ENCODE measurements around the gene EMCN. TPM values are rescaled to one million over a fixed set of nuclear protein-coding genes. Genes with fewer than 3 reads are reported as not detected.

EMCN gene
- total RNA-seq, 4 donors from 2014 or later, result 27.0 to 69.7 (median 44.5) TPM

GRCh38 chr4:100362366-100362765 is 155.5 kb downstream of the EMCN start:
- Histone ChIP-seq H3K36me3 (no peaks in the 10 kb centered on the region), H3K27ac (no peak overlapping the region), H3K27me3 (no peaks in the 10 kb centered on the region), H3K4me1 (peaks cover 0 to 8% of the 10 kb centered on the region in 2 donors), H3K4me3 (replicated peaks in 1 of 3) (no peak overlapping the region), H3K9me3 (no peaks in the 10 kb centered on the region)
- DNase-seq, result no peak
- TF ChIP-seq CTCF (IDR thresholded peaks at IDR 0.05) (no peak), POLR2A (IDR thresholded peaks at IDR 0.05) (no peak)
- 38 to 62% methylated on average over 1 of the region's 1 CpG for WGBS, 2 donors
- intact Hi-C loops (cut with DNase I), result no loop called here

- no peak overlapping the region for H3K4me3 ChIP-seq (replicated peaks in 1 of 3)
- DNase-seq, result no peak
- H3K36me3 ChIP-seq, result no peaks in the 10 kb centered on the region
- no peaks in the 10 kb centered on the region for H3K9me3 ChIP-seq
- 94% methylated on average over 1 of the region's 1 CpG for WGBS, 2 donors
- intact Hi-C loops (cut with DNase I), result no loop called here
- H3K4me1 ChIP-seq, result peaks cover 0 to 8% of the 10 kb centered on the region in 2 donors
- no peaks in the 10 kb centered on the region for H3K27me3 ChIP-seq
- H3K27ac ChIP-seq, result no peak overlapping the region
- TF ChIP-seq CTCF (IDR thresholded peaks at IDR 0.05) (no peak), POLR2A (IDR thresholded peaks at IDR 0.05) (no peak)
These were observed 156.5 kb downstream of the EMCN start for GRCh38 chr4:100361336-100361735.

GRCh38 chr4:100360211-100360610 is 157.6 kb downstream of the EMCN start:
- 76 to 86% methylated on average over 1 of the region's 1 CpG for WGBS, 2 donors
- TF ChIP-seq CTCF (IDR thresholded peaks at IDR 0.05) (no peak), POLR2A (IDR thresholded peaks at IDR 0.05) (no peak)

GRCh38 chr4:100359441-100359840 is 158.4 kb downstream of the EMCN start:
- DNase-seq, result no peak
- intact Hi-C loops (cut with DNase I), result no loop called here
- H3K36me3 ChIP-seq, result no peaks in the 10 kb centered on the region
- 48 to 58% methylated on average over 2 of the region's 2 CpGs for WGBS, 2 donors
- H3K27ac ChIP-seq, result no peak overlapping the region
- H3K27me3 ChIP-seq, result no peaks in the 10 kb centered on the region
- TF ChIP-seq POLR2A (IDR thresholded peaks at IDR 0.05) (no peak), CTCF (IDR thresholded peaks at IDR 0.05) (no peak)
- no peaks in the 10 kb centered on the region for H3K9me3 ChIP-seq
- no peak overlapping the region for H3K4me3 ChIP-seq (replicated peaks in 1 of 3)
- H3K4me1 ChIP-seq, result peaks cover 0 to 8% of the 10 kb centered on the region in 2 donors

More at GRCh38 chr4:100360211-100360610, 157.6 kb downstream of the EMCN start:
- intact Hi-C loops (cut with DNase I), result no loop called here
- Histone ChIP-seq H3K4me1 (peaks cover 0 to 8% of the 10 kb centered on the region in 2 donors), H3K36me3 (no peaks in the 10 kb centered on the region), H3K27ac (no peak overlapping the region), H3K27me3 (no peaks in the 10 kb centered on the region), H3K4me3 (replicated peaks in 1 of 3) (no peak overlapping the region), H3K9me3 (no peaks in the 10 kb centered on the region)
- DNase-seq, result no peak

- TF ChIP-seq CTCF (IDR thresholded peaks at IDR 0.05) (no peak), POLR2A (IDR thresholded peaks at IDR 0.05) (no peak)
- peaks cover 0 to 3% of the 10 kb centered on the region in 2 donors for H3K4me1 ChIP-seq
- DNase-seq, result no peak
- no peaks in the 10 kb centered on the region for H3K27me3 ChIP-seq
- H3K27ac ChIP-seq, result no peak overlapping the region
- intact Hi-C loops (cut with DNase I), result no loop called here
- H3K4me3 ChIP-seq (replicated peaks in 1 of 3), result no peak overlapping the region
- WGBS, 2 donors, result 82 to 94% methylated on average over 1 of the region's 1 CpG
- no peaks in the 10 kb centered on the region for H3K9me3 ChIP-seq
- no peaks in the 10 kb centered on the region for H3K36me3 ChIP-seq
These were observed 160.3 kb downstream of the EMCN start for GRCh38 chr4:100357542-100357941.
